Esophagus mucosa (tissue), 1 donor: Measurements from ENCODE around the gene ZFYVE28. TPM values are rescaled to one million over a fixed set of nuclear protein-coding genes. Genes with fewer than 3 reads are reported as not detected.
"Not testable (repeated sequence)": the region's sequence is repeated elsewhere in the genome, so short reads cannot be mapped to it uniquely, and the experiment has no call there.

Experiments used
- ATAC-seq: fragments of 200-7000 bp; cut with Tn5 transposase; one replicate; pipeline ENCODE4 v1.9.1; 2020
- total RNA-seq: library from RNA; stranded (reverse); gene quantifications from one replicate; pipeline ENCODE4 v1.2.4, GENCODE V29; 2023
- donor health status: DM: yes; HTN: yes; CAD: no.

Gene ZFYVE28
- total RNA-seq, 1 donor from 2014 or later = 5.3 TPM

DNA sequence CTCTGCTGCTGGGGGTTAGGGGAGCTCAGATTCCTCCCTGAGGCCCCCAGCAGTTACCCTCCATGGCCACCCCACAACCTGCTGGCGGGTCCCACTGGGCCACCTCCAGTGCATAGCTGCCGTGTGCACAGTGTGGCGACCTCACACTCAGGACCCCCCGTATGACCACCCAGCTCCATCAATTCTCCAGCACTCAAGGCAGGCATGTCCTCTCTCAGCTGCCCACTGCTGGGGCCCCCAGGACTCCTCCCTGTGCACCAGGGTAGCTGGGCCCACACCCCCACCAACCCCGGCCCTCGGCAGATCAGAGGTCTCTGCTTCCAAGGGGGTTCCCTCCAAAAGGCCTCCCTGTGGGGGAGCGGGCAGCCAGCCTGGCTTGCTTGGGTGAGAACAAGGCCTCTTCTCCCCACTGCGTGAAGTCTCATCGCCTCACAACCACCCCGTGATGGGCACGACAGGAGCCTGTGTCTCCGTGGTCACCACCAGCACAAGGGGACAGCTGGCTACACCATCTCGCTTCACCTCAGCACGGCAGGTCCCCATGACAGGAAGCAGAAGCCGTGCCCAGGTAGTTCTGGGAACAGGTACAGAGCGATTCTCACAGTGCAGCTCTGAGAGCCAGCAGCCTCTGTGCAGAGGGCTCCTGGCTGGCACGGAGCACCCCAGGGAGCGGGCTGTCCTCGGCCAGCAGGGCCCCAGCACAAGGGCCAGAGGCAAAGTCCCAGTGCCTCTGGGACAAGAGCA, 171.9 kb downstream of the ZFYVE28 start:
- ATAC-seq = no peak

DNA sequence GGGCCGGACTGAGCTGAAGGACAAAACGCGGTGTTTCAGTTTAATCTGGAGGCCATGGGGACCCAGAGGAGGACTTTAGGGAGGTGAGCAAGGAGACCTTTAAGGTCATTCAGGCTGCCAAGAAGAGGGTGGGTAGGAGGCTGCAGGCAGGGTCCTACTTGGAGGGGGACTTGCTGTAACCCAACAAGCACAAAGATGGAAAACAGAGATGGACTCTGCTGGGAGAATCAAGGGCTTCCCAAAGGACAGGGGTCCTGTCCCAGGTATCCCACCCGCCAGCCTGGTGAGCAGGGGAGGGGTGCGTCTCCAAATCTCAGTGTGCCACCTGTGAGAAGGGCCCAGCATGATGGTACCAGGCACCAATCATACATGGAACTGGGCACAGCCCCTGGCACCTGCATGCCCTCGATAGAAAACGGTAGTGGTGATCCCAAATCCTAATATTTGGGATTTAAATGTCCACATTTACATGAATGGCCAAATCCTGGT, 172.6 kb downstream of the ZFYVE28 start:
- no peak for ATAC-seq

DNA sequence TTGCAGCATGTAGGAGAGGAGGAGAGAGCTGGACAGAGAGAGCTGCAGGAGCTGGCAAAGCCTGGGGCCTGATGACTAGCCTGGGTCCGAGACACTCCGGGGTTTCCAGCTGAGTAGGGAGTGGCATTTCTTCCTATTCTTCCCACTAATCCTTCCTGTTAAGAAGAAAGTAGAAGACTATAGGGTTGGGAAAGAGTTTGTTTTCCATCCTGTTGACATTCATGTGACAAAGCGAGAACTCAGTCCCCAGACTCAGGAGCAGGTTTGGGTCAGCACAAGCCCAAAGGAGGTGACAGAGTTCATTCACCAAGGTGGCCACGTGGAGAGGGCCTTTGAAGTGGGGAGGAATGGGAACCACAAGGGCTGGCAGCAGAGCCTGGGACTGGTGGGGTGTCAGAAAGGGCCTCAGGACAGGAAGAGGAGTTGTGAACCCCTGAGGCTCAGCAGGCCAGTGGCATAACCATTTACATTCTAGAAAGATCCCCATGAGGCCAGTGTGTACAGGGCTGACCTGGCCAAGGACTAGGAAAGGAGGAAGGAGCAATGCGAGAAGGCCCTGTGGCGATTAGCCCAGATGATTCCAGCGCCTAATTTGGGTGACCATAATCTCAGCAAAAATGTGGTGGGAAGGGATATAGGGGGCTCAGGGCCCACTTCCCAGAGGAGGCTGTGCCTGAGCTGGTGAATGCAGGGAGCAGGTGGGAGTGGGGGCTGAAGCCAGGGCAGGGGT, 173.2 kb downstream of the ZFYVE28 start:
- ATAC-seq = no peak

DNA sequence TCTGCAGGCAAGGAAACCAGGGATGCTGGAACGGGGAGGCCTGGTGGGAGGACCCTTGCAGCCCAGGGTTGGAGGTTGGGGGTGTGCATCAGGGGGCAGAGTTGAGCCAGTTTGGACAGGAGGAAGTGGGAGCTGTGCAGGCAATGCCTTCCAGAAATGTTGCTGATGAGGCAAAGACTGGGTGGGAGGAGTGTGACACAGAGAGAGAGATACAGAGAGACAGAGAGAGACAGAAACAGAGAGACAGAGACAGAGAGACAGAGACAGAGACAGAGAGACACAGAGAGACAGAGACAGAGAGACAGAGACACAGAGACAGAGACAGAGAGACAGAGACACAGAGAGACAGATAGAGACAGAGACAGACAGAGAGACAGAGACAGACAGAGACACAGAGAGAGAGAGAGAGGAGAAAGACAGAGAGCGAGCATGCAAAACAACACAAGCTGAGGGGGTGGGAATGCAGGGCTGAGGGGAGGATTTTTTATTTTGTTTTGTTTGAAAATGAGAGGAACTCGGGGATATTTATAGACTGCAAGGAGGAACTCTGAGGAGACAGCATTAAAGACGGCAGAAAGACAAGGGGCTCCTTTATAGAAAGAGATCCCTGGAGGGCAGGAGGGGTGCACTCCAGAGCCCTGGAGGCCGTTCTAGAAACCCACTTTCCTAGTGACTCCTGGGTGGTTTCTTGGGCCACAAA, 174.6 kb downstream of the ZFYVE28 start:
- ATAC-seq = no peak

DNA sequence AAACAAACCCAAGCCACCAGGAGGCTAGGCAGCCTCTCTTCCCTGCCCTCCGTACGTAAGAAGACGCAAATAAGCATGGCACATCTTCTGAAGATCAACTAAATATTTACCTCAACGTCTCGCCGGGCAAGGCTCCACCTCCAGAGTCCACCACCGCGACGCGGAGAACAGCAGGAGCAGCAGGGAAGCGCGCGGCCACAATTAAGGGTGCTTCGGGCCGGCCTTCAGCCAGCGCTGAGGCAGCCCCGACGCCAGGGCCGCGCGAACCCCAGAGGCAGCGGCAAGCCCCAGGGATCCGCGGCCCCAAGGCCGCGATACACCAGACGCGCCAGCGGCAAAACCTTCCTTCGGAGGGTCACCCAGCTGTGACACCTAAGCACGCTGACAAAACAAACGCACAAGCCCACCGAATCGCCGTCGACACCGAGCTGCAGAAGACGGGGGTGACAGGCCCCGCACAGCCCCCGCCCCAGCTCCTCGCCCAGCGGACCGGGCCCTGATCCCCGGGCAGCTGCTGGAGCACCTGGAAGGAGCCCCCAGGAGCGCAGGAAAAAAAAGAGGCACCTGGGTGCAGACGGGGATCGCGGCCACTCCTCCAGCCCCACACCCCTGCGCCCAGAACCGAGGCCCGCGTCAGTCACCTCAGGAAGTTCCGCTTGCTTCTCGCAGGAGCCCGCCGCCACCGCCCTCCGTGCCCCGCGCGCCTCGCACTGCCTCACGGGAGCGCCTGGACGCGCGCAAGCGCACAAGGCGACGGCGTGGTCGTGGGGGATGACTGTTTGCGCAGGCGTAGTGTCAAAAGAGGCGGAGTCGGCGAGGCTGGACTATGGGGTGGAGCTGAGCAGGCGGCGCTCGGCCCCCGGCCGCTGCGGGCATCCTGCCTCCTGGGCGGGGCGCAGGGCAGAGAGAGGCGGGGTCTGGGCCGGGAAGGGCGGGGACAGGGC, 176.8 kb downstream of the ZFYVE28 start, which contains the start of the genes HAUS3 and POLN:
Gene HAUS3, minus strand, starts transcription at position 712 of the 944 bp plus-strand sequence. CDS start 1,175 bp downstream, outside the sequence.
Gene POLN, minus strand, starts transcription at position 712 of the 944 bp plus-strand sequence. CDS start 12,890 bp downstream, outside the sequence.
- peak; percentile 98 for ATAC-seq

DNA sequence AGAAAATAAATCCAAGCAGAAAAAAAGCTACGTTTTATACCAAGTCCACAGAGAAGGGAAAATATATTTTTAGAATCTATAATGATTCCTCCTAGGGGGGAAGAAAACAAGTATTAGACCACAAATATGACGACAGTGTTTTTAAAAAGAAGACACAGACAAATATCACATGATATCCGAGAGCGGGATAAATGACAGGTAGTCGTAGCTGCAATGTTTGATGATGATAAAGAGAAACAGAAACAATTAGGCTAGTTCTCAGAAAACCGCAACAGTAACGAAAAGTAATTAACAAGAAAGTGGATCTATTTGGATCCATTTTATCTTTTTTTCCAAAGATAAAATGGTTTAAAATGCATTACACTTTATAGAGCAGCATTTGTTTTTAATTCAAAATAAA, 177.4 kb downstream of the ZFYVE28 start:
- ATAC-seq = no peak

DNA sequence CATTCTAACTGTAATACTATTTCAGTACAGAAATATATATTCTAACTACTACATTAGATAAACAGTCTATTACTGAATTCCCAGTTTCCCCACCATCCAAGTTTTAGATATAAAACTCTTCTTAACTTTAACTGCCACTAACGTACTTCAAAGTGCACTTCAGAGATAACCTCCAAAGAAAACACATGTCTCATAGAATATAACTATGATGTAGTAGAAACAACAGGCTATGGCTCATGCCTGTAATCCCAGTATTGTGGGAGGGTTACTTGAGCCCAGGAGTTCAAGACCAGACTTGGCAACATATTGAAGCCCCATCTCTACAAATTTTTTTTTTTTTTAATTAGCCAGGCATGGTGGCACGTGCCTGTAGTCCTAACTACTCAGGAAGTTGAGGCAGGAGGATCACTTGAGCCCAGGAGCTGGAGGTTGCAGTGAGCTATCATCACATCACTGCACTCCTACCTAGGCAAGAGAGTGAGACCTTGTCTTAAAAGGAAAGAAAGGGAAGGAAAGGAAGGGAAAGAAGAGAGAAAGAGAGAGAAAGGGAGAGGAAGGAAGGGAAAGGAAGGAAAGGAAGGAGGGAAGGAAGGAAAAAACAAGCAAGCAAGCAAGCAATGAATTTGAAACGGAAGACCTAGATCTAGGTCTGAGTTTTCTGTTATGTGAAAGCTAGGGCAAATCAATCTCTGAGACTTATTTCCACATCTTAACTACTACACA, 181.3 kb downstream of the ZFYVE28 start:
- ATAC-seq = no peak

DNA sequence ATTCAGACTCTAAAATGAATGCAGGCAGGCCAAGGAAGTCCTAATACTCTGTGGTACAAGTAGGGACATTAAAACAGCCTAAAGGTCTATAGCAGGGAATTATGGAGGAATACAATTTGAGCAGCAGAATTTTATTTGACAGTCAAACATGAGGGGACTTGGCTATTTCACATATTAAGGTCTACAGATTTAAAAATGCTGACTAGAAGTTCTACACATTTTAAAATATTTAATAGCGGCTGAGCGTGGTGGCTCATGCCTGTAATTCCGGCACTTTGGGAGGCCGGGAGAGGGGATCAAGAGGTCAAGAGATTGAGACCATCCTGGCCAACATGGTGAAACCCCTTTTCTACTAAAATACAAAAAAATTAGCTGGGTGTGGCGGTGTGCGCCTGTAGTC, 187.4 kb downstream of the ZFYVE28 start:
- no peak for ATAC-seq

DNA sequence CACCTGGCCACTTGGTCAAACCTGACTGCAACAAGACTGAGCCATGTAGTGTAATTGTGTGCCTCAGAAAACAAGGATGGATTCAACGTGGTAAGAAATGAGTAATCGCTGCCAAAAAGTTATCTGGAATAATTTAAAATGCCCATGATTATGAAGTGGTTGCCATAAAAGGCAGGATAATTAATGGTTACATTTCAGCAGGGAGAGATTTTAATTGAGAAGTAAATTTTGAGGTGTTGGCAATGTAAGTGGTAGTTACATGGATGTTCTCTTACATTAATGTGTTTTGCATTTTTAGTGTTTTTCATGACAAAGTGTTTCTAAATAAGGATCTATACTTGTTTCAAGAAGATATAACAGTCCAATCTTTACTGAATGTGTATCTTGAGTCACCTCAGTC, 192.2 kb downstream of the ZFYVE28 start:
- ATAC-seq = no peak

DNA sequence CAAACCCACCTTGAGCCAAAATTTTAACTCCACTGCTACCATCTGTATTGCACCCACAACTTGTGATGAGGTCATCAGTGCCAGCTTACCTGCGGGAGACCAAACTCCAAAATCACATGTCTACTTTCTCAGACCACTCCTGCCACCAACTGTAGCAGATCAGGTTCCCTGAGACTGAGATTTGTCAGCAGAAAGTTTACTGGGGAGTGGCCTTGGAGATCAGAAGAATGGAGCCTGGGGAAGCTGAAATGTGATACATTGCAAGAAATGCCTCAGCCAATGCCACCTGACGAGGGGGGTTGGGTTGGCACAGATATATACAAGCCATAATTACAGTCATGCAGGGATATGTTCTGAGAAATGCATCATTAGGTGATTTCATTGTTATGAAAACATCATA, 195.6 kb downstream of the ZFYVE28 start:
- ATAC-seq = no peak

DNA sequence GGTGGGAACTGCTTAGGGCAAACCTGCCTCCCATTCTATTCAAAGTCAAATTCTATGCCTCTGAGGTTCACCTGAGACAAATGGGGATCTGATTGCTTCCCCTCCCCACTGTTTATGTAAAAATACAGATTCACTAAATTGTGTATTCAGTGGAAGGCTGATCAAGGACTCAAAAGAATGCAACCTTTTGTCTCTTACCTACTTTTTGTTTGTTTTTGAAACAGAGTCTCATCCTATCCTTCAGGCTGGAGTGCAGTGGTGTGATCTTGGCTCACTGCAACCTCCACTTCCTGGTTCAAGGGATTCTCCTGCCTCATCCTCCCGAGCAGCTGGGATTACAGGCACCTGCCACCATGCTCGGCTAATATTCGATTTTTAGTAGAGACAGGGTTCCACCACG, 197.1 kb downstream of the ZFYVE28 start:
- ATAC-seq = not testable (repeated sequence)

DNA sequence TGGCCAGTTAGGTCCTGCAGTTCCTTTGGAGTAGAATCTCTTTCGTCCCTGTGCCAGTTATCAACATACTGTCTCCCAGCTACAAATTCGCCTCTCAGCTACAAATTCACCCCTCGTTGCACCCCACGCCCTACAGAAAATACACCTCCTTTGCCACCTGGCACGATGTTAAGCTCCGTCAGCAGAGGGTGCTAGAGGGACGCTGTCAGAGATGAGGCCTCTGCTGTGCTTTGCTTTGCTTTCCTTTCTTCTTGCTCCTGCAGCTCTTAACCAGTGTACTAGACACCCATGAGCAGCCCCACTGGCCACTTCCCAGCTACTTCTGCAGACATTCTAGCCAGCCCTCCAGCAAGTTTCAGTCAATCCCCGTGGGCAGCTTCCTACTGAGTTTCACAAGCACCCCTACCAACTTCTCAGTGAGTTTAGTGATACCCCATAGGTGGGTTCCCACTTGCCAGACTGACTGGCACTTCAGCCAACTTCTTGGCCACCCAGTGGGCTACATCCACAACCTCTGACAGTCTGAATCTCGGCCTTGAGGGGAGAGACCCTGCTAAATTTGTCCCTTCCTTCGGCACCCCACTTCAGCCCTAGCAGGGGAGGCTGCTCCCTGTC, 198.3 kb downstream of the ZFYVE28 start:
- ATAC-seq = peak; percentile 82

Other genes starting within 250 kb of the ZFYVE28 start
- 5.7 TPM for gene HAUS3, start 176.5 kb downstream of the ZFYVE28 start, total RNA-seq
- 1.1 TPM for gene POLN, start 176.5 kb downstream of the ZFYVE28 start, total RNA-seq
- 21.1 TPM for gene MXD4, start 156.5 kb downstream of the ZFYVE28 start, total RNA-seq
- 0.28 TPM for gene CFAP99, start 310 bp upstream of the ZFYVE28 start, total RNA-seq
- gene RNF4, start 50.5 kb upstream of the ZFYVE28 start, total RNA-seq = 34.6 TPM
- 12.0 TPM for gene FAM193A, start 118.0 kb upstream of the ZFYVE28 start, total RNA-seq